Measurements from ENCODE around the gene USP19.

DNA sequence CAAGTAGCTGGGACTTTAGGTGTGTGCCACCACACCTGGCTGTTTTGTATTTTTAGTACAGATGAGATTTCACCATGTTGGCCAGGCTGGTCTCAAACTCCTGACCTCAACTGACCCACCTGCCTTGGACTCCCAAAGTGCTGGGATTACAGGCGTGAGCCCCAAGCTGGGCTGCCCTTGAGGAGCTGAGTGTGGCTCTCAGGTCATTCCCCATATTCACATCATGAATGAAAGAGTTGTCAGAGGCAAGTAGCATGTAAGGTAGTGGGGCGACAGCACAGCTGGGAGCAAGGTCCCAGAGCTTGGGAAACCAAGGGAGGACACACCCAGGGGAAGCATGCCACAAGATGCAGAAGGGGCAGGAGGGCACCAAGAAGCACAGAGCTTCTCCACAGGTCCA lies 40.6 kb upstream of the USP19 start:
- TF ChIP-seq SP1 (IDR thresholded peaks at IDR 0.05) (no peak), CTCF (IDR thresholded peaks at IDR 0.05; ENCODE audit: low read depth, low read length, missing input control) (no peak), RAD21 (IDR thresholded peaks at IDR 0.05) (no peak), REST (IDR thresholded peaks at IDR 0.05) (no peak), YY1 (IDR thresholded peaks at IDR 0.05) (no peak), GABPA (IDR thresholded peaks at IDR 0.05 in 1 of 2, conservative IDR thresholded peaks at IDR 0.05 in 1 of 2) (no peak), NR2F2 (IDR thresholded peaks at IDR 0.05) (no peak), TAF1 (conservative IDR thresholded peaks at IDR 0.05) (no peak), MAX (IDR thresholded peaks at IDR 0.05) (no peak), RXRA (IDR thresholded peaks at IDR 0.05) (no peak), HNF4A (conservative IDR thresholded peaks at IDR 0.05) (no peak), FOXA1 (IDR thresholded peaks at IDR 0.05) (no peak)
